ENCODE data around the gene WDR20.

- TF ChIP-seq CTCF (conservative IDR thresholded peaks at IDR 0.05; ENCODE audit: low read length) (no peak), EZH2phosphoT487 (IDR thresholded peaks at IDR 0.05; ENCODE audit: borderline replicate concordance, low read depth, low read length) (no peak)
These were observed 23.1 kb upstream of the WDR20 start for GRCh38 chr14:102116361-102117180.
